GM23248 (cell line): ENCODE data around the gene MYADML2. TPM values are rescaled to one million over a fixed set of nuclear protein-coding genes. Genes with fewer than 3 reads are reported as not detected.

Experiments used
- DNase-seq: peaks from one replicate; pipeline ENCODE4 v3.0.0-alpha.2; 2015
- H2AFZ ChIP-seq: fragments of 200-600 bp; sonication (generic); 2 replicates; pipeline ENCODE4 v1.6.1; 2016; ENCODE audit warnings: antibody characterized with exemption
- H3F3A ChIP-seq: fragments of 200-600 bp; sonication (generic); 2 replicates; pipeline ENCODE4 v1.6.1; 2016; ENCODE audit warnings: mild to moderate bottlenecking, antibody characterized with exemption, mixed run types; ENCODE audit not compliant: insufficient read depth
- H3K27ac ChIP-seq: fragments of 200-600 bp; sonication (generic); 2 replicates; pipeline ENCODE4 v1.5.1; 2016; ENCODE audit warnings: mild to moderate bottlenecking
- H3K27me3 ChIP-seq: fragments of 200-600 bp; sonication (generic); replicated peaks from 2 replicates; pipeline ENCODE4 v1.6.1; 2016; ENCODE audit warnings: mild to moderate bottlenecking; ENCODE audit not compliant: insufficient read depth
- H3K36me3 ChIP-seq: fragments of 200-600 bp; sonication (generic); 2 replicates; pipeline ENCODE4 v1.6.1; 2016; ENCODE audit warnings: low read depth, mild to moderate bottlenecking
- H3K4me1 ChIP-seq: fragments of 200-600 bp; sonication (generic); 2 replicates; pipeline ENCODE4 v1.6.1; 2016; ENCODE audit warnings: mild to moderate bottlenecking; ENCODE audit not compliant: insufficient read depth
- H3K4me2 ChIP-seq: fragments of 200-600 bp; sonication (generic); one replicate; pipeline ENCODE4 v1.6.1; 2016; ENCODE audit warnings: mild to moderate bottlenecking; ENCODE audit not compliant: unreplicated experiment
- H3K4me3 ChIP-seq: fragments of 200-600 bp; sonication (generic); 2 replicates; pipeline ENCODE4 v1.5.1; 2016; ENCODE audit warnings: mild to moderate bottlenecking
- H3K79me2 ChIP-seq: fragments of 200-600 bp; sonication (generic); 2 replicates; pipeline ENCODE4 v1.6.1; 2016; ENCODE audit warnings: mild to moderate bottlenecking; ENCODE audit not compliant: insufficient read depth
- H3K9ac ChIP-seq: fragments of 200-600 bp; sonication (generic); 2 replicates; pipeline ENCODE4 v1.6.1; 2016; ENCODE audit warnings: mild to moderate bottlenecking
- H3K9me2 ChIP-seq: fragments of 200-600 bp; sonication (generic); 2 replicates; pipeline ENCODE4 v1.6.1; 2016; ENCODE audit warnings: mixed run types, mild to moderate bottlenecking, moderate library complexity; ENCODE audit not compliant: insufficient read depth
- H3K9me3 ChIP-seq: fragments of 200-600 bp; sonication (generic); one replicate; pipeline ENCODE4 v1.6.1; 2017; ENCODE audit warnings: low read depth
- H4K20me1 ChIP-seq: fragments of 200-600 bp; sonication (generic); 2 replicates; pipeline ENCODE4 v1.6.0; 2016; ENCODE audit not compliant: insufficient read depth
- EZH2 ChIP-seq: fragments of 200-600 bp; sonication (generic); IDR thresholded peaks from 2 replicates; pipeline ENCODE4 v1.6.1; 2018; ENCODE audit warnings: antibody characterized with exemption, mild to moderate bottlenecking; ENCODE audit not compliant: insufficient read depth, poor library complexity, severe bottlenecking
- EZH2phosphoT487 ChIP-seq: fragments of 200-600 bp; sonication (generic); IDR thresholded peaks from 2 replicates; pipeline ENCODE4 v1.6.1; 2018; ENCODE audit warnings: antibody characterized with exemption, moderate library complexity, mild to moderate bottlenecking, low read depth; ENCODE audit not compliant: insufficient read depth
- WGBS, 2 experiments: methylation state at CpG; one replicate each; pipeline ENCODE4 v1.1.6; 2015 to 2017; ENCODE audit warnings: low lambda C conversion rate in 2 of 2, low coverage in 1 of 2; ENCODE audit errors: missing lambda C conversion rate in 2 of 2; 5-methylcytosine and 5-hydroxymethylcytosine counted together
- in situ Hi-C: fragments of 300-500 bp; cut with MboI; formaldehyde crosslinking; loops from 2 replicates; pipeline ENCODE4 v1.15.0; 2020
- polyA plus RNA-seq: library from polyadenylated mRNA; unstranded; fragments of >200 nt; fragmentation: Nextera tagmentation; extraction: Ambion mirVana; gene quantifications from 2 replicates; pipeline ENCODE4 v1.2.1, GENCODE V29; 2016
- total RNA-seq: library from RNA; depleted of rRNA; stranded (reverse); fragments of >200 nt; shearing (Covaris generic); gene quantifications from 2 replicates; pipeline ENCODE4 v1.2.3, GENCODE V29; 2014

MYADML2 gene
- total and polyA plus RNA-seq, 2 experiments from 2014 or later: not detected

- H3K4me1 ChIP-seq: peaks cover 11% of the 10 kb centered on the region
- no peaks in the 10 kb centered on the region for H3K9me2 ChIP-seq
- H3K4me3 ChIP-seq: no peak overlapping the region
- H3K36me3 ChIP-seq: no peaks in the 10 kb centered on the region
- peak overlapping the region; percentile 33; the same call in 1 of the 2 replicates for H3K9ac ChIP-seq
- no peaks in the 10 kb centered on the region for H3K9me3 ChIP-seq
- no peak for DNase-seq
- 0 out of 2 replicates have a peak, but pooled peaks cover 6% of the 10 kb centered on the region for H3F3A ChIP-seq
- H2AFZ ChIP-seq: no peak overlapping the region
- H3K4me2 ChIP-seq: no peak overlapping the region
- no peaks in the 10 kb centered on the region for H4K20me1 ChIP-seq
- 80 to 86% methylated on average over 23 to 25 of the region's 25 CpGs for WGBS, 2 experiments
- H3K27me3 ChIP-seq: no peaks in the 10 kb centered on the region
- H3K27ac ChIP-seq: no peak overlapping the region
- in situ Hi-C loops: no loop called here
- no peaks in the 10 kb centered on the region for H3K79me2 ChIP-seq
- TF ChIP-seq EZH2 (no peak), EZH2phosphoT487 (no peak)
Observed at GRCh38 chr17:81990836-81991683, 44.0 kb upstream of the MYADML2 start.

DNA sequence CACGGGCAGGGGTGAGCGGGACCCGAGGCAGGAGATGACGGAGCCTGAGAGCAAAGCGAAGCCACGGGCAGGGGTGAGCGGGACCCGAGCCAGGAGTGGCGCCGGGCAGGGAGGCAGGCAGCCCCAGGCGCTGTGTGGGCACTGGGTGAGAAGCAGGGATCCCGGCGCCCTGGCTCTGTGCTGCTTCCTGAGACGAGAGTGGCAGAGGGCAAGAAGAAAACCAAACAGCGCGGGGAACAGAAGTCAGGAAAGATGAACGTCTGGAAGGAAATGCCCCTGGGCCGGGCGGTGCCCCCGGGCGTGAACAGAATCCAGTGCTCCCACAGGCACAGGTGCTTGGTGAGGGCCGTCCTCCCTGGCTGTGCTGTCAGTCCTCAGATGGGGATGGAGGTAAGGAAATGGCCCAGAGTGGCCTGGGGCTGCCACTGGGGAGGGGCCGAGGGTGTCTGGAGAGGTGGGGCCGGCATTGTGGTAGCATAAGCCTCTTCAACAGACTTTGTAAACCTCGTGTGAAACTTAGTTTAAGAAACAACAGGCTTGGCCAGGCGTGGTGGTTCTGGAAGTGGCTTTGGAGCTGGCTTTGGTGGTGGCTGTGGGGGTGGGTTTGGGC, 40.2 kb upstream of the MYADML2 start:
- 91 to 93% methylated on average over 18 to 26 of the region's 26 CpGs for WGBS, 2 experiments
- H3K4me2 ChIP-seq: no peak overlapping the region
- no peak overlapping the region for H2AFZ ChIP-seq
- no peak overlapping the region for H3K27ac ChIP-seq
- 0 out of 2 replicates have a peak, but pooled peaks cover 4% of the 10 kb centered on the region for H3F3A ChIP-seq
- TF ChIP-seq EZH2phosphoT487 (no peak), EZH2 (no peak)
- no peaks in the 10 kb centered on the region for H4K20me1 ChIP-seq
- no peak for DNase-seq
- no peaks in the 10 kb centered on the region for H3K27me3 ChIP-seq
- in situ Hi-C loops: no loop called here
- H3K9ac ChIP-seq: no peak overlapping the region
- H3K79me2 ChIP-seq: no peaks in the 10 kb centered on the region
- H3K9me2 ChIP-seq: no peaks in the 10 kb centered on the region
- no peaks in the 10 kb centered on the region for H3K9me3 ChIP-seq
- H3K36me3 ChIP-seq: no peaks in the 10 kb centered on the region
- peaks cover 9% of the 10 kb centered on the region for H3K4me1 ChIP-seq
- H3K4me3 ChIP-seq: no peak overlapping the region

- Histone ChIP-seq H3K9me2 (no peaks in the 10 kb centered on the region), H3F3A (no peaks in the 10 kb centered on the region), H3K9me3 (no peaks in the 10 kb centered on the region), H4K20me1 (no peaks in the 10 kb centered on the region), H3K79me2 (no peaks in the 10 kb centered on the region), H3K36me3 (no peaks in the 10 kb centered on the region), H3K4me1 (peaks cover 3% of the 10 kb centered on the region), H3K4me3 (no peak overlapping the region), H3K27me3 (no peaks in the 10 kb centered on the region), H3K4me2 (no peak overlapping the region), H3K9ac (no peak overlapping the region), H3K27ac (no peak overlapping the region), H2AFZ (no peak overlapping the region)
- TF ChIP-seq EZH2phosphoT487: no peak
- no peak for TF ChIP-seq EZH2
- DNase-seq: no peak
- WGBS, 2 experiments: 93% methylated on average over 26 of the region's 26 CpGs
- in situ Hi-C loops: no loop called here
Observed at GRCh38 chr17:81986606-81987005, 39.6 kb upstream of the MYADML2 start.

GRCh38 chr17:81984773-81985410, 37.9 kb upstream of the MYADML2 start:
- Histone ChIP-seq H3K9me2 (no peaks in the 10 kb centered on the region), H2AFZ (no peak overlapping the region), H3F3A (no peaks in the 10 kb centered on the region), H3K27ac (no peak overlapping the region), H3K9ac (no peak overlapping the region), H3K4me2 (no peak overlapping the region), H3K4me3 (no peak overlapping the region), H3K4me1 (no peaks in the 10 kb centered on the region), H4K20me1 (no peaks in the 10 kb centered on the region), H3K36me3 (no peaks in the 10 kb centered on the region; the same call in 1 of the 2 replicates), H3K27me3 (no peaks in the 10 kb centered on the region), H3K79me2 (no peaks in the 10 kb centered on the region), H3K9me3 (no peaks in the 10 kb centered on the region)
- TF ChIP-seq EZH2: no peak
- no peak for TF ChIP-seq EZH2phosphoT487
- 89 to 90% methylated on average over 13 to 21 of the region's 21 CpGs for WGBS, 2 experiments
- no peak for DNase-seq
- in situ Hi-C loops: no loop called here
